Lower lobe of right lung (tissue), 2 donors: ENCODE data around the gene CELSR1. TPM values are rescaled to one million over a fixed set of nuclear protein-coding genes. Genes with fewer than 3 reads are reported as not detected.

Experiments used
- ATAC-seq, 2 donors: fragments of 200-7000 bp; cut with Tn5 transposase; one replicate each; pipeline ENCODE4 v1.9.1; 2020 to 2022; ENCODE audit warnings: mild to moderate bottlenecking in 2 of 2, moderate library complexity in 2 of 2
- DNase-seq: peaks from one replicate; pipeline ENCODE4 v3.0.0-alpha.2; 2020
- H3K27ac ChIP-seq: fragments of 200-600 bp; one replicate; pipeline ENCODE4 v1.8.0; 2022
- H3K27me3 ChIP-seq: fragments of 200-600 bp; one replicate; pipeline ENCODE4 v1.8.0; 2022; ENCODE audit warnings: low read depth
- H3K36me3 ChIP-seq: fragments of 200-600 bp; one replicate; pipeline ENCODE4 v1.8.0; 2022; ENCODE audit warnings: mild to moderate bottlenecking
- H3K4me1 ChIP-seq: fragments of 200-600 bp; one replicate; pipeline ENCODE4 v1.8.0; 2022
- H3K4me3 ChIP-seq: fragments of 200-600 bp; one replicate; pipeline ENCODE4 v1.8.0; 2022; ENCODE audit warnings: mild to moderate bottlenecking
- H3K9me3 ChIP-seq: fragments of 200-600 bp; one replicate; pipeline ENCODE4 v1.8.0; 2022
- intact Hi-C: fragments of 100-400 bp; cut with DNase I; formaldehyde crosslinking; loops from one replicate; pipeline ENCODE4 v1.11.0; 2022
- total RNA-seq: library from RNA; stranded (reverse); fragmentation: NEBNext Ultra II Directional; extraction: Animal tissue kit (Norgen Biotek cat#: 25700); gene quantifications from one replicate; pipeline ENCODE4 v1.2.1, GENCODE V29; 2021
- TF ChIP-seq, protein P1 (sequence below): fragments of 200-600 bp; IDR thresholded peaks from one replicate; pipeline ENCODE4 v1.8.0; 2022; ENCODE audit warnings: antibody characterized with exemption, mild to moderate bottlenecking
- donor health status: DM: no; HTN: yes; CAD: no; lungs with severe emphysema.

CELSR1 gene
- total RNA-seq, 1 donor from 2014 or later = 51.8 TPM

DNA sequence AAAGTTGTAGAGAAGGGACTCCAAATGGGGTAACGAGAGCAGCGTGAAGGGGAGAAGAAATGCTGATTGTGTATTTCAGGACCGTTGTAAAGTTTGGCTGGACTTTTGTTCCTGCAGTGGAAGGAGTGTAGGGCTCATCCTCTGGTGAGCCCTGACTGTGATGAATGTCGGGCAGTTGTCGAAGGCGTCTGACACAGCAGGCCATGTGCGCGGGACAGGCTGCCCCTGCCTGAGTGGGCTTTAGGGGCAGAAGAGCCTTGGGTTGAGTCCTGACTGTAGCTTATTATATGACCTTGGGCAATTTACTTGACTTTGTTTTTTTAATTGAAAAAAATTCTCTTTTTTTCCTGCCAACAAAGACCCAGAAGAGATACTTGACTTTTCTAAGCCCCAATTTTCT lies 198.8 kb downstream of the CELSR1 start:
- no peaks in the 10 kb centered on the region for H3K9me3 ChIP-seq
- peaks cover 61% of the 10 kb centered on the region for H3K36me3 ChIP-seq
- peaks cover 24% of the 10 kb centered on the region for H3K4me1 ChIP-seq
- no peaks in the 10 kb centered on the region for H3K27me3 ChIP-seq
- no peak overlapping the region for H3K4me3 ChIP-seq
- H3K27ac ChIP-seq = no peak overlapping the region
- TF ChIP-seq, protein P1, sequence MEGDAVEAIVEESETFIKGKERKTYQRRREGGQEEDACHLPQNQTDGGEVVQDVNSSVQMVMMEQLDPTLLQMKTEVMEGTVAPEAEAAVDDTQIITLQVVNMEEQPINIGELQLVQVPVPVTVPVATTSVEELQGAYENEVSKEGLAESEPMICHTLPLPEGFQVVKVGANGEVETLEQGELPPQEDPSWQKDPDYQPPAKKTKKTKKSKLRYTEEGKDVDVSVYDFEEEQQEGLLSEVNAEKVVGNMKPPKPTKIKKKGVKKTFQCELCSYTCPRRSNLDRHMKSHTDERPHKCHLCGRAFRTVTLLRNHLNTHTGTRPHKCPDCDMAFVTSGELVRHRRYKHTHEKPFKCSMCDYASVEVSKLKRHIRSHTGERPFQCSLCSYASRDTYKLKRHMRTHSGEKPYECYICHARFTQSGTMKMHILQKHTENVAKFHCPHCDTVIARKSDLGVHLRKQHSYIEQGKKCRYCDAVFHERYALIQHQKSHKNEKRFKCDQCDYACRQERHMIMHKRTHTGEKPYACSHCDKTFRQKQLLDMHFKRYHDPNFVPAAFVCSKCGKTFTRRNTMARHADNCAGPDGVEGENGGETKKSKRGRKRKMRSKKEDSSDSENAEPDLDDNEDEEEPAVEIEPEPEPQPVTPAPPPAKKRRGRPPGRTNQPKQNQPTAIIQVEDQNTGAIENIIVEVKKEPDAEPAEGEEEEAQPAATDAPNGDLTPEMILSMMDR = no peak
- intact Hi-C loops = no loop called here
- ATAC-seq (no peak), DNase-seq (peak; percentile 17)

DNA sequence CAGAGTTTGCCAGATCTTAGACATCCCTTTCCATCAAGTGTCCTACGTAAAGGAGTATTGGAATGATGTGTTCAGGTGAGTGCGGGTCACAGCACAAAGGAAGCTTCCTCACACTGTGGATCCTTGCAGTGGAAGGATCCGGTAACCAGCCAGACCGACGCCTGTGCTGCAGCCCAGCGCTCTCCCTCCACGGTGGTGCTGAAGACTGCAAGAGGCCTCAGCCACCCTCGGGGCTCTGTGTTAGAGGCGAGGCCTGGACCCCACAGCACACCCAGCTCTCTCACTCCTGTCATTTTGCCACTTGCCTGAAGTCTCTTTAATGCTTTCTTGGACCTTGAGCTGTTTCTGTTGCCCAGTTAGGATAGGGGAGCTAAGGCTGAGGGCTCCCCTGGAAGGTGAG lies 199.6 kb downstream of the CELSR1 start:
- no peaks in the 10 kb centered on the region for H3K9me3 ChIP-seq
- intact Hi-C loops = no loop called here
- peaks cover 53% of the 10 kb centered on the region for H3K36me3 ChIP-seq
- H3K4me1 ChIP-seq = peaks cover 24% of the 10 kb centered on the region
- no peaks in the 10 kb centered on the region for H3K27me3 ChIP-seq
- ATAC-seq (no peak), DNase-seq (peak; percentile 24)
- no peak overlapping the region for H3K4me3 ChIP-seq
- TF ChIP-seq, protein P1 = no peak
- H3K27ac ChIP-seq = no peak overlapping the region

DNA sequence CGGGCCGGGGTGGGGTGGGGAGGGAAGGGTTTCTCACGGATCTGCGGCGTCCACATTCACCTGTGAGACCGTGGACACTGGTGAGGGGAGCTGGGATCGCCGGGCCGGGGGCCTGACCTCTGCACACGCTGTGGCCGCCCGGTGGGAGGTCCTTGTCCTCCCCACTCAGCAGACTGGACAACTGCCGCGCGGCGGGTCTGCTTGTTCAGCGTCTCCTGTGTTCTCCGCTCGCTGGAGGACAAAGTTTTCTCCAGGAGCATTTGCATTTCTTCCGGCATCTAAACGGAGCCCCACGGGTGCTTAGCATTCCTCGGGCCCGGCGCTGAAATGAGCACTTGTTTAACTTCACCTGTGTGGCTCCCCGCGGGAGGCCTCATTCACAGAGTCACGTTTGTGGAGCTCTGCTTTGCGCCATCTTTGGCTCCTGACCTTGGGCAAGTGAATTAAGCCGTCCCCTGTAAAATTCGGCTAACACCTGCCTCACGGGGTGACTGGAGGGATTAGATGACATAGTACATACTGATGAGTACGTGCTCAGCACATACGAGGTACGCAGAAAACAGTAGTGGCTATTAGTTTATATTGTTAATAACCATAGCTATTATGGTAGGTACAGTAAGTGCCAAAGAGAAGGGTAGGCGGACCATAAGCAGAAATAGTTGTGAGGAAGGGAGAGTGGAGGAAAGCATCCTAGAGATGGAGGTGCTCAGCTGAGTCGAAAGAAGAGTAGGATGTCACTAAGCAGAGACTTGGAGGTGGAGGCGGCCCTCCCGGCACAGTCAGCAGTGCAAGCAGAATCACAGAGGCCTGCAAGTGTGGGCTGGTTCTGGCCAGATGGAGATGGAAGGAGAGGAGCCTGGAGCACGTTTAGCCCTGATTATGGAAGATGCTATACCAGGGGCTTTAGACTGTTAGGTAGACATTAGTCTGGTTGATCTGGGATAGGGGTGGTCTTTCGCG lies 201.0 kb downstream of the CELSR1 start:
- intact Hi-C loops = no loop called here

DNA sequence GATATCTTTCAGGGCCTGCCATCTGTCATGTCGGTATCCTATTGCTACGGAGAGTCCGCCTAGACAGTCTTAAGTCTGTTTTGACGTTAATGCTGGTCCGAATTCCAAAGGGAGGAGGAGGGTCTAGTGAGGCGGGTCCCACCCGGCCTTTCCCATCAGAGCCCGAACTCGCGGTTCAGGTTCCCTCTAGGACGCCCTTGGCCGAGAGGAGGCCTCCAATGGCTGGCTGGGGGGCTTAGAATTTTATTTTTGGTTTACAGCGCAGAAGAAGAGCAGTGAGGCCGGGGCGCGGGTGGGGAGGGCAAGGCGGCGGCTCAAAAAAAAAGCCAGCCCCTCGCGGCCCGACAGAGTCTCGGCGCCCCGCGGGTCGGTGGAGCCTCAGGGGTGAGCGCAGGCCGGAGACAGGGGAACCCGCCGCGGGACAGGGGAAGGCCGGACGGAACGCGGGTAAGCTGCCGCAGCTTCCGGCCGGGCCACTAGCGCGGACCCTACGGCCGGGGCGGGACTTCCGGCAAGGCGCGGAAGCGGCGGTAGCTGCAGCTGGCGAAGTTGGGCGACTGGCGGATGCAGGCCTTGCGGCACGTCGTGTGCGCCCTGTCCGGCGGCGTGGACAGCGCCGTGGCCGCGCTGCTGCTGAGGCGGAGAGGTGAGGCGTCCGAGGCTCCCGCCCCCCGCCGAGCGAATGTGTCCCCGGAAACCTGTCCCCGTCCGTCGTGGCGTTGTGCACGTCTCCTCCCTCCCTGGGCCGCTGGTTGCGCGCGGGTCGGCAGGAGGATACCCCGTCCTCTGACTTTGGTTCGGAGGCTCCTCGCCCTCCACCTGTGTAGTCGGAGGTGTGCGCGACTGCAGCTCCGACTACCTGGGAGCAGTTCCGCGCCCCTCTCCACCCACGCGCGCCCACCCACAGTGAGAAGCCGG lies 202.0 kb downstream of the CELSR1 start, which contains the start of gene TRMU:
TSS of gene TRMU (plus strand) at position 514 of the 918 bp plus-strand sequence. CDS start at position 565, 51 bp downstream.
- H3K9me3 ChIP-seq = no peaks in the 10 kb centered on the region
- H3K36me3 ChIP-seq = peaks cover 30% of the 10 kb centered on the region
- peak within 1 kb of the TSS; percentile 100 for H3K4me3 ChIP-seq
- H3K27ac ChIP-seq = peak within 1 kb of the TSS; percentile 86
- peak; percentile 96 to 98 for ATAC-seq
- H3K4me1 ChIP-seq = peaks cover 24% of the 10 kb centered on the region
- H3K27me3 ChIP-seq = no peaks in the 10 kb centered on the region
- peak; percentile 93 for DNase-seq
- intact Hi-C loops = no loop called here
- TF ChIP-seq, protein P1 = no peak

More for the DNA sequence above, 201.0 kb downstream of the CELSR1 start:
- peak; percentile 59 for DNase-seq
- Histone ChIP-seq H3K27me3 (no peaks in the 10 kb centered on the region), H3K27ac (peak overlapping the region; percentile 86), H3K4me3 (peak overlapping the region; percentile 100), H3K9me3 (no peaks in the 10 kb centered on the region), H3K4me1 (peaks cover 24% of the 10 kb centered on the region), H3K36me3 (peaks cover 39% of the 10 kb centered on the region)
- peak; percentile 50 to 53 for ATAC-seq
- TF ChIP-seq, protein P1 = no peak

DNA sequence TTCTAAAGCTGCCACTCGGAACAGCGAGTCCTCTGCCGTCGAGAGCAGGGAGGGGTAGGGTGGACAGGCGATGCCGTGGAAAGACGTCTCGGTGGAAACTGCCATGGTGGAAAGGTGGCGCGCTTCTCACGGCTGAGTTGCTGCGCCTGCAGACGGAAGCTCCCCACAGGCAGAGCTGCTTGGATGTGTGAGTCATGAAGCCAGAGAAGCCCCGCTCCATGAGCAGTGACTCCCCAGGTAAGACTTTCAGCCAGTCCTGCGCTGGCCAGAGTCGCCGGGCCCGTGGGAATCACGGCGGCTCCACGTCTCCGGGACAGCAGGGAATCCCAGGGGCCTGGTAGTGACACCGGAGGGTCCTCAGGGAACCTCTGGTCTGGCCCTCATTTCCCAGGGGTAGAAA lies 205.9 kb downstream of the CELSR1 start:
- H3K4me3 ChIP-seq = no peak overlapping the region
- no peaks in the 10 kb centered on the region for H3K36me3 ChIP-seq
- peaks cover 9% of the 10 kb centered on the region for H3K4me1 ChIP-seq
- H3K27ac ChIP-seq = no peak overlapping the region
- intact Hi-C loops = no loop called here
- no peaks in the 10 kb centered on the region for H3K9me3 ChIP-seq
- DNase-seq (peak; percentile 44), ATAC-seq (no peak)
- TF ChIP-seq, protein P1 = no peak
- H3K27me3 ChIP-seq = no peaks in the 10 kb centered on the region
